NCI-H2196 (cell line): Measurements from ENCODE around the gene NUP205.

Source experiments
- DNase-seq: peaks from one replicate; lab custom pipeline; 2025; ENCODE audit not compliant: unreplicated experiment; lab: John Stamatoyannopoulos, UW

The NUP205 gene

DNA sequence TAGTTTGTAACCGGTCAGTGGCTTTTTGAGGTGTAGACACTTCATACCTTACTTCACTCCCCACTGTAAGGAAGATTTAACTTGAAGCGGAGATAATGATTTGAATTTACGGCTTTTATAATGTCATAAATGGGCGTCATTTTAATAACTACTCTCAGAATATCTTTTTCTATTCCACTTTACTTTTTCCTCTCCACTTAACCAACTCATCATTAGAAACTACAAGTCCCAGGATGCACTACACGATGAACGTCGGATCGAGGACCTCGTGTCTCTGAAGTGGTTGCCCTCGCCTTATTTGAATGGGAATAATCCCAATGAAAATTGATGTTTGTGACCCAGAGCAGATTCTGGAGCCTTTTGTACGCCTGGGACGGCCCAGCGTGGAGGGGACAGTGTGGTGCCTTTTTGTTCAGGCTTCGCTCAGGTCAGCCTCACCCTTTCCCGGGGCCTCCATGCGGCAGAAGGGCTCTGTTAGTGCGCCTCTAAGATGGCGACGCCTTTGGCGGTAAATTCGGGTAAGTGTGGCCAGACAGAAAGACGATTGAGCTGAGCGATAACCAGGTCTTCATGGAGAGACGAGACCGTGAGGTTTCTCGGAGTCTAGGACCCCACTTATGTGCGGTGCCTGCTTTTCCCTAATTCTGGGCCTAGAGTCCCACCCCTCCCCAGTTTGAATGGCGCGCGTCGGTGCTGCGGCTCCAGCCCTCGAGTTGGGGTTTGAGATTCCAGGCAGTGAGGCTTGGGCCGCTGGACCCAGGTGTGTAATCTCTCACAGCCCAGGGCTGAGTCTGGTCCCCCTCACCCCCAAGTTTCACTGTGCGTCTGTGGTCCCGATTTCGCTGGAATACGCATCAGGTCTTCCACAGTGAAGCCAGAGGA lies at the start of gene NUP205:
Gene NUP205 (plus strand): TSS at position 463 of the 882 bp plus-strand sequence. CDS start 28 bp downstream, at position 491.
- peak; percentile 90 for DNase-seq

DNA sequence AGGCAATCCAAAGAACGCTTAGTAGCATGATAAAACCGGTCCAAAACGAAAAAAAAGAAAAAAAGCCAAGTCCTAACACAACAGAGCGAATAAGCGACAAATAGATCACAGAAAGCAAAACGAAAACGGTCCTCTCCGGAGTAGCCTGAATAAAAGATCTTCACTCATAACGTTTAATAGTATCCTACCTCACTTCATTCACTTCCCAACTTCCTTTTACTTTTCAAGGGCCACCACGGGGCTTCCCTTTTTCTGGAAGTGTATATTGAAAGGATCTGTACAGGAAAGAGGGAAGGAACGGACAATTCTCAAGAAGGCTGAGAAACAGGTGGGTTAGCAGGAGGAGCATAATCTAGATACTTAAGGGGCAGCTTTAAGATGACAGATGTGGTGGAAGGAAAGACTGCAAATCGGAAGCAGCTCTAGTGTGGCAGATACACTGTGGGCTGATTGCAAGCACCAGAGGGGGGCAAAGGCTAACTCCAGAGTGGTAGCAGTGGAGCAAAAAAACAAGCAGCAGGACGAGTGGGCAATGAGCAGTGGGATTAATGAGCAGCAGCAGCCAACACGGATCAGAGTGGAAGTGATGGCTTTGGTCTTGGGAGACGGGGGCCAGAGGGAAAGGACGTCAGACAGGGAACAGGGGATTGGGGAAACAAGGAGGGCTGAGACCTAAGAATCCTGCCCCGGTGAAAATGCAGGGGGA lies 48.7 kb upstream of the NUP205 start:
- no peak for DNase-seq

DNA sequence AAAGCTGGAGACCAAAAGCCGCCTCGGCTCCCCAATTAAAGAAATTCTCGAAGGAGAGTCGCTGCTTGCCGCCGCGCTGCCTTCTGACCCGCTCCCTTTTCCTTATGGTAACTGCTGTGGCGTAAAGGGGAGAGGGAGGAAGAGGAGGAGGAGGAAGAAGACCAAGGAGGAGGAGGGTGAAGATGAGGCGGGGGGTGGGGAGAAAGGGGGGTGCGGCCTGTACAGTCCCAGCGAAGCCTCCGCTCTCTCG lies 48.2 kb upstream of the NUP205 start:
- no peak for DNase-seq

DNA sequence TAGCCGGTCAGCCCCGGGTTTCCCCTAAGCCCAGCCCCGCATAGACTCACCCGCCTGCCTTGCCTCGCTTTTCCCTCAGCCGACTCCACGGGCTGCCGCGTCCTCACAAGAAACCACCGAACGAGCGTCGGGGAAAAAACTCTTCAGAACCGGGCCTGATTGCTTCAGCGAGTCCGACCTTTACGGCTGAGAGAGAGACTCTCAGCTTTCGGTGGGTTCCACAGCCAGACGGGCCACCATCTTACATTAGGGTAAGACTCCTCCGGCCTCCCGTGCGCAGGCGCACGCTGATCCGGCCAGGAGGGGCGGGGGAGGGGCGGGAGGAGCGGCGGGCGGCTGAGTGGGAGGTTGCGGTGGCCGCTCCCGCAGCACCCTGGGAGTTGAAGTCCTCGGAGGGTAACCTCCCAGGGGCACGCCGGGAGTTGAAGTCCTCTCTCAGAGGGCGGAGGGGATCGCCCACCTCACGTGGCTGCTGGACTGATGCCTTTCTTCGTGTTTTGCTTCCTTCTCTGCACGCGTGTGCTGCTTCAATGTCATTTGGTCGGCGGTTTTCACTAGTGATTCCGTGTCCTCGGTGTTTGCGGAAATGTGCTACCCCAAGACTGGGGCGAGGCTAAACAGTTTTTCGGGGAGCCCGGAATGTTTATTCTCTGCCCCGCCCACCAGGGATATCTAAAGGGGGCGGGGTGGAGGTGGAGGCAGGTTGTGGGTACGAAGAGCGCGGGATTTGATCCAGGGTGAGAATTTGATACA lies 47.7 kb upstream of the NUP205 start, which contains the start of gene CNOT4:
Gene CNOT4 (minus strand): TSS at position 264 of the 753 bp plus-strand sequence. CDS start 71,771 bp downstream, outside the sequence.
- peak; percentile 96 for DNase-seq

DNA sequence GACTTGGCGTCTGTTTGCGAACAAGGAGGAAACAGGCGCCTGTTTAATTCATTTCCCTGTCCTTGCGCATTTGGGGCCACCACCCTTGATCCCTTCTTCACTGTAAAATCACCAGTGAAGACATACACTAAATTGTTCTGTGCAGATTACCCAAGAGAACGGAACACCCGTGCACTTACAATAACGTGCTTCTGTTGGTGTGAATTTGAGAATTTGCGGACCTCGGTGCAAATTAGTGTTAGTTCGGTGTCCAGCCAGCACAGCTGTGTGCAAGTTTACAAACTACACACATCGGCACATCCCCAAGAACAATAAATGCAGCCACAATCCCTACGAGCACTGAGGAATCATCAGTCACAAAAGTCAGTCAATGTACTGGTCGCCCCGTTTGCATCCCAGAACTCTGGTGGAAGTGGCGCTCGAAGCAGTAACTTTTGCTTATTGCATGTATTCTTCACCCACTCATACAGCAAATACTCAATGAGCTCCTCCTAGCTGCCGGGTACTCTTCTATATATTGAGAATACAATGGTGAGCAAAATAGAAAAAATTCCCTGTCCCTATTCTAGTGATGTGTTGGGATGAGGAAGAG lies 47.0 kb upstream of the NUP205 start:
- DNase-seq, result no peak

- DNase-seq, result peak; percentile 70
These were observed 45.4 kb upstream of the NUP205 start for GRCh38 chr7:135512135-135512887.

DNA sequence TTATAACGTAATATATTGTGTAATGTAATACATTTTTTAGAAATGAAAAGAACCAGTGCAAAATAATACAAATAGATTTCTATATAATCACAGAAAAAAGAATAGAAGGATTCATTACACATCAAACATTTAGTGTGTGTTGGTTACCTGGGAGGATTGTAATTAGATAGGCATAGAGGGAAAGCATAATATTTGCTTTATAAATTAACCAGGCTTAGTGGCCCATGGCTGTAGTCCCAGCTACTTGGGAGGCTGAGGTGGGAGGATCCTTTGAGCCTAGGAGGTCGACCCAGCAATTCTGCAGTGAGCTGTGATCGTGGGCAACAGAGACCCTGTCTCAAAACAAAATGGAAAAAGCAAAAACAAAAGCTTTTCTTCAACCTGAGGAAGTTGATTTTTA lies 42.9 kb upstream of the NUP205 start:
- peak; percentile 17 for DNase-seq

GRCh38 chr7:135517060-135517459 lies 40.7 kb upstream of the NUP205 start:
- DNase-seq, result no peak

- no peak for DNase-seq
These were observed 39.0 kb upstream of the NUP205 start for GRCh38 chr7:135518748-135519147.

- no peak for DNase-seq
These were observed 38.5 kb upstream of the NUP205 start for GRCh38 chr7:135519233-135519688.

DNA sequence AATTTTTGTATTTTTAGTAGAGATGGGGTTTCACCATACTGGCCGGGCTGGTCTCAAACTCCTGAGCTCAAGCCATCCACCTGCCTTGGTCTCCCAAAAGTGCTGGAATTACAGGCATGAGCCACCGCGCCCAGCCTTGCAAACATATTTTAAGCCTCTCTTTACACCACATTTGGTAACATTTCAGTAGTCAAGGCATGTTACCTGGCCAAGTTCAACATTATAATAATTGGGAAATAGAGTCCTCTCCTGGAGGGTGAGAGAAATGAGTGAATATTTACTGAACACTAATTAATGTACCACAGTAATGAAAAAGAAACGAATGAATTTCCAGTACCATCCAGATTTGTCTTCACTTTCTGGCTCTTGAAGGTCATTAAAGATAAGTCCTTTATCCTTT lies 37.8 kb upstream of the NUP205 start:
- no peak for DNase-seq

DNA sequence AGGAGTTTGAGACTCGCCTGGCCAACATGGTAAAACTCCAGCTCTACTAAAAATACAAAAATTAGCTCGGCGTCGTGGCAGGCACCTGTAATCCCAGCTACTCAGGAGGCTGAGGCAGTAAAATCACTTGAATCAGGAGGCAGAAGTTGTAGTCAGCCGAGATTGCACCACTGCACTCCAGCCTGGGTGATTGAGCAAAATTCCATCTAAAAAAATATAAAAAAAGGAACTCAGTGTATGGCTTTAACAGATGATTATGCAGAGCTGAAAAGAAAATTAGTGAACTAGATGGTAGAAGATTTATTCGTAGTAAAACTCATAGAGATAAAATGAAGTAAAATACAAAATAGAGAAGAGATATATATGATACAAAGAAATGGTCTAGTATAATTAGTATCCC lies 35.2 kb upstream of the NUP205 start:
- DNase-seq, result no peak

DNA sequence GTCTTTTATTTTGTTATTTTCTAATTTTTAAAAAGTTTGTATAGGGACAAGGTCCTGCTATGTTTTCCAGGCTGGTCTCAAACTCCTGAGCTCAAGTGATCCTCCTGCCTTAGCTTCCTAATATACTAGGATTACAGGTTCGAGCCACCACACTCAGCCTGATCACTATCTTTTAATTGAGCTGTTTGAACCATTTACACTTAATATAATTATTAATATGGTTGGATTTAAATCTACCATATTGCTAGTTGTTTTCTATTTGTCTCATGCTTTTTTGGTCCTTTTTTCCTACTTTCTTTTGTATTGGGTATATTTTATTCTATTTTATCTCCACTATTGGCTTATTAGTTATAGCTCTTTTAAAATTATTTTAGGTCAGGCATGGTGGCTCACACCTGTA lies 34.6 kb upstream of the NUP205 start:
- DNase-seq, result no peak

DNA sequence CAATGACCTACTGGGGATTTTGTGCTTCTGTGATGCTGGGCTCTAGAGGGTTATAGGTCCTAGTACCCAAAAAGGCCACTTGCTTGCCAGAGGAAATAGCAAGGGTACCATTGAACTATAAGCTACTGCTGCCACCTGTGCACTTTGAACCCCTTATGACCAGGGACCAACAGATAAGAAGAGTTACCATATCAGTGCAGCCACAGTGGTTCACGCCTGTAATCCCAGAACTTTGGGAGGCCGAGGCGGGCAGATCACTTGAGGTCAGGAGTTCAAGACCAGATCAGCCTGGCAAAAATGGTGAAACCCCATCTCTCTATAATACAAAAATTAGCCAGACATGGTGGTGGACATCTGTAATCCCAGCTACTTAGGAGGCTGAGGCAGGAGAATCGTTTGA lies 32.3 kb upstream of the NUP205 start:
- no peak for DNase-seq

DNA sequence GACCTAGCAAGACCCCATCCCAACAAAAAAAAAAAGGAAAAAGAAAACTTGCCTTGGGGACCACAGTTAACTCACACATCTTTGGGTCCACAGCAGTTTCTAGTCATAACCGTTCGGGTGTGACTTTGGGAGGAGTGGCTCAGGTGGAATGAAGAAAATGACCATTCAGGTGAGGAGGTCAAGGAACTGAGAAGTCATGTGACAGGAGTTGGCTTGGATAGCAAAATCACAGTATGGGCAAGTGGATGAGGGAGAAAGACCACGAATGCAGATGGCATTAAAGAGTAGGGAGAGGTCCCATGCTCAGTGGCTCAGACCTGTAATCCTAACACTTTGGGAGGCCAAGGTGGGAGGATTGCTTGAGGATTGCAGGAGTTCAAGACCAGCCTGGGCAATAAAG lies 30.7 kb upstream of the NUP205 start:
- no peak for DNase-seq

GRCh38 chr7:135536150-135536549 lies 21.6 kb upstream of the NUP205 start:
- DNase-seq, result no peak

DNA sequence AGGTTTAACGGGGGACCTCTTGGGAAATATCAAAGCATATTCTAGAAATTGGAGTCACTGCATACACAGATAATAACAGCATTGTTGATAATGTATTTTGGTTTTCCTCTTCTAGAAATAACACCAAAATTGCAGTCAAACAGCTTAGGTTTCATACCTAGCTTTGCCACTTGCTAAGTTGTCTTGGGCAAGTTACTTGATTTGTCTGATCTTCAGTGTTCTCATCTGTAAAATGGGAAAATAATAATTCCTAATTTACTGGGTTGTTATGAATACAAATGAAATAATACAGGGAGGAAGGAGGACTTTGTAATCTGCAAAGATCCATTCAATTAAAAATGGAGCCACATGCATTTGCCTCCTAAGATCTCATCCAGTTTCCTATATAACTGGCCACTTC lies 20.3 kb upstream of the NUP205 start:
- DNase-seq, result no peak

DNA sequence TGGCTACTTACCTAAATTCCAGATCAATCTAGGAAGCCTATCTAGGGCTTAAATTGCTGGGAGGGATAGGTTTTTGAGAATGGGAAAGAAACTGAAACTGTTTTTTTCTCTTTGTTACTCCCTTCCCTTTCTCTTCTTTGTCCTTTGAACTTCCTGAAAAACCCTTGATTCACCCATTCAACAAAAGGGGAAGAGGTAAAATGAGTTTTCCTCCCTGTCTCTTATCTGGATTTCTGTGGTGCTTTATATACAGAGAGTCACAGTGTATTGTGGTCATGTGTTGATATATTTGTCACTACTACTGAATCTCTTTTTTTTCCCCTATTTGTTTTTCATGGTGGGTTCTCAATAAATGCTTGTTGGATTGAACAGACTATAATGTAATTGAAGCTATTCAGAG lies 19.8 kb upstream of the NUP205 start:
- DNase-seq, result no peak

DNA sequence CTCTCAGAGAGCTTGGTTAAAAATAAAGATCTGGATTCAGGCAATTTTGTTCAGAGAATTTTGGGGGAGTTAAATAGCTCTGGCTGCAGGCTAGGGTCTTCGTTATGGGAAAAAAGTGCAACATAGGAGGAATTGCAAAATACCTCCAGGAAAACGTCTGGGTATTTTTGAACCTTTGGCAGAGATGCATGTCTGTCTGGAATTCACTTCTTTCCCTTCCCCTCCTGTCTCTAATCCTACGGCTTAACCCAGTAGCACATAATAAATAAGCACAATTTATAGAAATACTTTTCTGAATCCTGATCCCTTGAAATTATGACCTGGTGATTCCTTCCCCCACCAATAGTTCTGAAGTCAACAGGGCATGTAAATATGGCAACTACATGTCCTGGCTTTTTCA lies 19.3 kb upstream of the NUP205 start:
- no peak for DNase-seq

DNA sequence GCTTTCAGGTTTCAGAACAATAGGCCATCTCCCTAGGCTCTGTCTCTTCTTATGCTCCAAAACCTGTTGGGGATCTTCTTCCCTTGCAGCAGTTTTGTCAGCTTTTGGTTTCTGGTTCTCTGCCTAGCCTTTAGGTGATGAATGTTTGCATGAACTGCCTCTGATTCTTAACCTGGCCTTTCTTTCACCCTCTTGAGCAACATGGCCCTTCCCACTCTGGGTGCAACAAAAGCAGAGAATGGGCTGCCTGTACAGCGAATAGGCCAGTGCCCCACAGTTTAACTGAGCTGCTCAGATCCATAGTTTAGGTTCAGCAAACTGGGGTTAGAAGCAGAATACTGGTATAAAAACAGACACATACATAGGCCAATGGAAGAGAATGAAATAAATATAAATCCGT lies 18.1 kb upstream of the NUP205 start:
- DNase-seq, result no peak

DNA sequence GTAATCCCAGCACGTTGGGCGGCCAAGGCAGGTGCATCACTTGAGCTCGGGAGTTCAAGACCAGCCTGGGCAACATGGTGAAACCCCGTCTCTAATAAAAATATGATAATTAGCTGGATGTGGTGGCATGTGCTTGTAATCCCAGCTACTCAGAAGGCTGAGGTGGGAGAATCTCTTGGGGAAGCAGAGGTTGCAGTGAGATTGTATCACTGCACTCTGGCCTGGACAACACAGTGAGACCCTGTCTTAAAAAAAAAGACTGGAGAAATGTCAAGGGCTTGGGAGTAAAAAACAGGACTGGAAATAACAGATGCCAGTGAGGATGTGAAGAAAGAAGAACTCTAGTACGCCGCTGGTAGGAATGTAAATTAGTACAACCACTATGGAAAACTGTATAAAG lies 16.7 kb upstream of the NUP205 start:
- no peak for DNase-seq
